T-helper 1 cell (primary cell): ENCODE results near the gene SLC30A4.

Experiments
- DNase-seq, 5 donors: peaks; one replicate each; pipeline ENCODE4 v3.0.0-alpha.2; 2012 to 2020

The SLC30A4 gene

DNA sequence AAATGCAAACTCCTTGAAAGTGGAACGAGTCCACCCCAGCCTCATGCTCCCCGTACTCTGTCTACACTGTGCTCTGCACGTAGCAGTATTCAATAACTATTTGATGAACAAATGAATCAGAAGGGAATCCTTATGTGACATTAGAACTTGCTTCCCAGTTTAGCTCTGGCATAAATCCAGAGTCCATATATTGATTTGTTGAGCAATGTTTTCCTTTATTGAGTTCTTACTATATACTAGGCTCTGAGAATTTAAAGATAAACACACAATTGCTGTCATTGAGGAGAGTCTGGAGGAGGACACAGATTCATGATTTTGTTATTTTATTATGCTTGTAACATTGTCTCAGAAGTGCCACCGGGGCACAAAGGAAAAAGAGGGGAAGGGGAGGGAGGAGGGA is 73.2 kb downstream of the SLC30A4 start:
- no peak for DNase-seq

DNA sequence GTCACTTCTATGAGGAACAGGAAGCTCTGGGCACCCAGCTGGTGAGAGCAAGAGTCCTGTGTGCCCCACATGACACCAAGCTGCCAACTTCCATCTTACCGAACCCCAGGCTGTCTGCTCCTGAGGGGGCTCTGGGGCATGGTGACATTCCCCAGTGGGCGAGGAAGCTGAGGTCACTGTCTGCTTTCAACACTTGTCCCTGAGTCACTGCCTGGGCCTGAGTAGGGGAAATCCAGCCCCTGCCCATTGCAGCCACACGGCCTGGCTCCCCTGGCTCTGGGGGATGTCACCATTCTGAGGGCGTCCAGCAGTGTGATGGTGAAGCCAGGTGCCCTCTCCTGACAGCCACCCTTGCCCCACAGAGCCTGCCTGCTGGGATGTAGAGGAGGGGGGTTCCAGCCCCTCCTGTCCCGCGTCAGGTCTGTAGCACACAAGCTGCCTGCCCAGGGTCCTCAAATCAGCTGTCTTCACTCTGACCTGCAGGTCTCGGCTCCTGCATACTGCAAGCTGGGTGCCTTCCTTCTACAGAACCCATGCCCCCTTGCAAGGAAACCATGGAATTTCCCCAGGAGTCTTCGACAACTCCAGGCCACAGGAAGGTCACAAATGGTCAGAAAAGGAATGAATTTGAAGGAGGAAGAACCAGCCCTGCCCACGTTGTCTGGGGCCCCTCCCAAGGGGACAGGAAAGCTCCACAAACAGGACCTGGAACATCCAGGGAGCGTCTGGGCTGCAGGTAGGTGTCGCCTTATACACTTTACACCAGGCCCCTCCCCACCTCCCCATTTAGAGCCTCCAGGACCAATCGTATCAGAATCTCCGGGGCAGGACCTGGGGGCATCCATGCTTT is 74.3 kb downstream of the SLC30A4 start:
- no peak for DNase-seq

DNA sequence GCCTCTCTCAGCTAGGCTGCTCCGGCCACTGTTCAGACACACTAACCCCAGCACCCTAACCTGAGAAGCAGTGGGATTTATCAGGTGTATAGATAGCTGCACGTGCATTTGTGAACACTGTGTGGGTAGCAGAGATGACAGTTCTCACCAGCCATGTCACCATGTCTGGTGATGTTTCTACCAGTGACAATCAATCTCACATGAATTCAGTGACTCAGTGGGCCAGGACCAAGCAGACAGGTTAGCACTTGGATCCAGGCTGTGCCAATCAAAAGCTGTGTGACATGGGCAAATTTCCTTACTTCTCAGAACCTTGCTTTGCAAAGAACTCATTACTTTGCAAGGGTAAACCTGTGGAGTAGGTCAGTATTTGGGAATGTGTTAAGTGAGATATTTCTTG is 78.9 kb downstream of the SLC30A4 start:
- no peak for DNase-seq

DNA sequence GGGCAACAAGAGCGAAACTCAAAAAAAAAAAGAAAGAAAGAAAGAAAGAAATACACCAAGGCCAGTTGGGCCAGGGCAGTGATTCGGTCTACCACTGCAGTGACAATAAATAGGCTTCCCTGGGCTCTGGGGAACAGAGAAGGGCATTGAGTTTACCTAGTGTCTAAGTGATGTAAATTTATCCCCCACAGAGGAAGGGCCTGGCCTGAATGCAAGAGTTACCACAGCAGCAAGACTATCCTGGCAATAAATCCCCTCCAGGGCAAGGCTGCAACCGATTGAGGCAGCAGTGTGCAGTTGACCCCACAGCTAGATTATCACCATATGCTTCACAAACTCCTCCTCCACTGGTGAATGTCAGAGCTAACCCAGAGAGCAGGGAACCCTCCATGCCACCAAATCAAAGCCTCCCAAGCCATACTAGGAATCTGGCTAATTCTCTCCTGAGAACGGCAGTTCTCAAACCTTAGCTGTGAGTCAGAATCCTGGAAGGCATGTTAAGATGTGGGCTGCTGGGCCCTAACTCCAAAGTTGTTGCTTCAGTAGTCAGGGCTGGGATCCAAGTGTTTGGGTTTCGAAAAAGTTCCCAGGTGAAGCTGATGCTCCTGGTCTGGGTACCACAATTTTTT is 79.9 kb downstream of the SLC30A4 start:
- DNase-seq, result no peak

DNA sequence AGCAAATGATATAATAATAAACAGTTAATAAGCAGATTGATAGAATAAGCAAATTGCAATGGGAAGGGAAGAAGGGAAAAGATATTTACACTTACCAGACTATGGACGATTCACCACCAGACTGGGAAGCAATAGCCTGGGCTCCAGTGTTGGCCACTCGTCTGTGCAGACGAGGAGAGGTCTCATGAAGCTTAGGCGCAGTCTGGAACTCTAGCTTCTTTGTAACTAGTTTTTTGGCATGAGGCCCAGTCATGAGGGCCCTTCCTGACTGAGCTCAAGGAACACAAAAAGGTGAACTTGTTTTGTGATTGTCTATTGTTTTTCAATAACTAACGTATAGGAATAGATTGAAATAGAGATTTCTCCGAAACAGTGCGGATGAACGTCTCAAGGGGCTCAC is 80.9 kb downstream of the SLC30A4 start:
- no peak for DNase-seq

DNA sequence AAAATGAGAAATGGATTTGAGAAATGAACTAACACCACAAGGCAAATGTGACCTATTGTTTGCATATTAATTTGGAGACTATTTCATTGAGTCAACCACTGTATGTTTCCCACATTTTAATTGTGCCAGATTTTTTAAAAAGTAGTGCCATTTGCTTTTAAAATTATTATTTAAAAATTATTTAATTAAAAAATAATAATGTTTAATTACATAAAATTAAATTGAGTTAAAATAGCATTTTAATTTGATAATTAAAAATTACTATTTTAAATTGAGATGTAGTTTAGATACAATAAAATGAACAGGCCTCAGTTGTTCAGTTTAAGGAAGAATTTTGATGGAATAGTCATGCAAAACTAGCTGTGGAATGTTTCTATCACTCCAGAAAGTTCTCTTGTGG is 81.5 kb downstream of the SLC30A4 start:
- DNase-seq, result no peak

DNA sequence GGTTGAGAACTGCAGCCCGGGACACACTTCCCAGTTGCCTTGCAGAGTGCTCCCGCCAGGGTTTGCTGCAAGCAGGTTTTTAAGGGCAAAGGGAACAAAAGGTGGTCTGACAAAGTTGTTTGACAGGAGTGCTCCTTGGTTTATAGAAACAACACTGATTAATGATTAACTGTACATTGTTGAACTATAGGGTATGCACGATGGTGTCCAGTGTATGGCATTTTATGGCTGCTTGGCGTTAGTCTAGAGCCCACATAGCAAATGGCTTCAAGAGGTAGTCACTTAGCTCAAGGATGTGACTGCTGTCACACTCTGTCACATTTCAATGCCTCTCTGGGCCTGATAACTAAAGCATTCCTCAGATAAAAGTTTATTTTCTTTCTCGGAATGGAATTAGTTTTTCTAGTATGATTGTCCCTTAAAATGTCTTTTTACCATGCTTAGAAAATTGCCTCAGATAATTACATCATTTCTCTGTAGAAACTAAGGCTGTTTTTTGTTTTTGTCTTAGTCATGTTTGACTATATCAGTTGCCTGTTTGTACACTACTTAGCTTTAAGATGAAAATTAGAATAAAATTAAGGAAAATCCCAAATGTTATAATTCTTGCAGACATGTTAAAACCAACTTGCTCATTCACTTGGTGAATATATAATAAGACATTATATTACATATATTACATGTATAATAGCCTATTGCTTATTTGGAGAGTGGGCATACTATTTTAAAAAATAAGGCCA is 82.9 kb downstream of the SLC30A4 start:
- no peak for DNase-seq

DNA sequence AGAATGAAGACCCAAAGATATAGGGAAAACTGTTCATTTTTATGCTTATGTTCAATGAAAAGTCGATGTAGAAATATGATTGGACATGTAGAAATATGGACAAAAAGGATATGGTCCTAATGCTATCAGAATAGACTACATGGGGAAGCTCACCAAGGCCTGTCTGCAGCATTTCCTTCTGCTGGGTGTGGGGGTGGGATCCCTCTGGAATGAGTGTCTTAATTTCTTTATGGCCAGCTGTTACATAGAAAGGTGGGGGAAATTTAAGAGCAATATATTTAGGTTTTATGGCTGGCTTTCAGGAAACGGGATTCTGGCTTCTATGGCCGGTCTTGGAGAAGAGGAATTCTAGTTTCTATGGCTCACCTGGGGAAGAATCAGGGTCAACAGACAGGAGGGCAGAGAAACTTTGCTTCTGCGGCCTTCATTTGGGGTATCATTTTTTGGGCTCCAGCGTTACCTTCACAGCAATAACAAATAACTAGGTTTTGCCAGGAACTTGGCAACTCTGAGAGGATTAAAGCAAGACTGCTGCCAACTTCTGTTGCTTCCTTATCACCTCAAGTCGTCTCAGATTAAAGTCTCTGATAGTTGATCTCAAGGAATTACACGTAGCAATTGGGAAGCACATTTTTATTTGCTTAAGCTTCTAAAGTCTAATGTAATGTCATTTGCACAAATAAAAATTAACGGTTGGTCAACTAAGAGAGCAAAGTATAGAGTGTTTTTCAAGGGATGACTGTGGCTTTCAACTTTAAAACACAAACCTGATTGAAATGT is 87.2 kb downstream of the SLC30A4 start:
- no peak for DNase-seq

DNA sequence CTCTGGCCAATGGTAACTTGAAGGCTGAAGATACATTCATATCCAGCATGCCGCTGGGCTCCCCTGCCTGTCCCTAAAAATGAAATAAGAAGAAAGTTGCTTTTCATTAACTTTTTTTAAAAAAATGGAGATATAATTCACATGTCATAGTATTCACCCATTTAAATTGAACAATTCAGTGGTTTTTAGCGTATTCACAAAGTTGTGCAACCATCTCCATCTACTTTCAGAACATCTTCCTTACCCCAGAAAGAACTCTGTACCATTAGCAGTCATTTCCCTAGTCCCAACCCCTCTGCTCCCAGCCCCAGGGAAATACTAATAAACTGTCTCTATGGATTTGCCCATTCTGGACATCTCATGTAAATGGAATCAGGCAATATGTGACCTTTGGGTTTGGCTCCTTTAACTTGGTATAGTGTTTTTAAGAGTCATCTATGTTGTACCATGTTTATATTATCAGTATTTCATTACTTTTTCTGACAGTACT is 88.4 kb downstream of the SLC30A4 start:
- no peak for DNase-seq

DNA sequence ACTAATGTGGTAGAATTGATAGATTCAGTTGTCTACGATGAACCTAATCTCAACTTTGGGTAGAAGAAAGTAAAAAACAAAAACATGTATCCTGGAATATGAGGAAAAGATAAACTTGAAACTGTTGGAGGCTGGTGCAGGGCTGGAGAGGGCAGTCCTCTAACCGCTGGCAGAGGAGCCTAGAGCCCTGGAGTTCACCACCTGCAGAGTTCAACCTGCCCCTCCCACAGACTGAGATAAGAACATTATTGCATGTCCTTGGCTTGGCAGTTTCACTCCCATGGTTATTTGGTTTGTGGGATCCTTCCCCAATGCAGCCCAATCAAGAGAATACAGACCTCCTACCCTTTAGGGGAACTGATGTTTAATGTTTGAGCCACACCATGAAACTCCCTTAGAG is 91.0 kb downstream of the SLC30A4 start:
- no peak for DNase-seq

DNA sequence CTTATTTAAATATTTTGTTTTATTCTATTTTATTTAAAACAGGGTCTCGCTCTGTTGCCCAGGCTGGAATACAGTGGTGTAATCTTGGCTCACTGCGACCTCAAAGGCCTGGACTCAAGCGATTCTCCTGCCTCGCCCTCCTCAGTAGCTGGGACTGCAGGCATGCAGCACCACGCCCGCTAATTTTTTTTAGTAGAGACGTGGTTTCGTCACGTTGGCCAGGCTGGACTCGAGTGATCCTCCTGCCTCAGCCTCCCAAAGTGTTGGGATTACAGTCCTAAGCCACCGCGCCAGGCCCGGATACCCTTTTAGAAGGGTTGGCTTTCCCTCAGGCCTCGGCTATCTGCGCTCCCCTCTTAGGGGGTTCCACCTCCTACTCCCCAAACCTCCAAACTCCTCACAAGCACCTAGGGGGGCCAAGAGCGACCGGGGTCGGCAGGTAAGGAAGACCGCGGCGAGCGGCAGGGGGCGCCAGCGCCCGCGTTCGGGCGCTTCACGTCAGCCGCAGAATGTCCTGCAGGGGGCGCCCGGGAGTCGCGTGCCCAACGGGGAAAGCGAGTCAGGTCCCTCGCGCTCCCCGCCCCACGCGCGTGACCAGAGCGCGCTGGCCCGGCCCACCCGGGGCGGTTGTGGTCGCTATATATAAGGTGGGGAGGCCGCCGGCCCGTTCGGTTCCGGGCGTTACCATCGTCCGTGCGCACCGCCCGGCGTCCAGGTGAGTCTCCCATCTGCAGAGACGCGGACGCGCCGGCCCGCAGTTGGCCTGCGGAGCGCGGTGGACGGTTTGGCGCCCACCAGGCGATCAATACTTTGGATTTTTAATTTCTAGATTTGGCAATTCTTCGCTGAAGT is 92.4 kb downstream of the SLC30A4 start:
- DNase-seq, result peak; percentile 66 to 85 (median 81)
